ENCODE results near the gene DDA1. TPM values are rescaled to one million over a fixed set of nuclear protein-coding genes. Genes with fewer than 3 reads are reported as not detected.
A peak's percentile ranks its signal among the peaks of the same experiment; 100 is the strongest.

DDA1 gene
- total and polyA plus RNA-seq, 10 of the 15 experiments (the other 5 are each of a cell fraction or from before 2014, with no cell fraction given), result 0.76 to 71.0 (median 39.4) TPM

- peak; percentile 84 to 95 (median 85) for TF ChIP-seq CTCF (IDR thresholded peaks at IDR 0.05 in 2 of 3, conservative IDR thresholded peaks at IDR 0.05 in 1 of 3; ENCODE audit: control insufficient read depth in 2 of 3, extremely low read depth in 1 of 3, insufficient read depth in 1 of 3, low read depth in 3 of 3, low read length in 3 of 3)
- TF ChIP-seq SP1 (IDR thresholded peaks at IDR 0.05; ENCODE audit: low read depth, low read length), result peak; percentile 38
- TF ChIP-seq MEF2B (IDR thresholded peaks at IDR 0.05; ENCODE audit: partially characterized antibody, poor library complexity, severe bottlenecking), result no peak
- TF ChIP-seq, protein P1, sequence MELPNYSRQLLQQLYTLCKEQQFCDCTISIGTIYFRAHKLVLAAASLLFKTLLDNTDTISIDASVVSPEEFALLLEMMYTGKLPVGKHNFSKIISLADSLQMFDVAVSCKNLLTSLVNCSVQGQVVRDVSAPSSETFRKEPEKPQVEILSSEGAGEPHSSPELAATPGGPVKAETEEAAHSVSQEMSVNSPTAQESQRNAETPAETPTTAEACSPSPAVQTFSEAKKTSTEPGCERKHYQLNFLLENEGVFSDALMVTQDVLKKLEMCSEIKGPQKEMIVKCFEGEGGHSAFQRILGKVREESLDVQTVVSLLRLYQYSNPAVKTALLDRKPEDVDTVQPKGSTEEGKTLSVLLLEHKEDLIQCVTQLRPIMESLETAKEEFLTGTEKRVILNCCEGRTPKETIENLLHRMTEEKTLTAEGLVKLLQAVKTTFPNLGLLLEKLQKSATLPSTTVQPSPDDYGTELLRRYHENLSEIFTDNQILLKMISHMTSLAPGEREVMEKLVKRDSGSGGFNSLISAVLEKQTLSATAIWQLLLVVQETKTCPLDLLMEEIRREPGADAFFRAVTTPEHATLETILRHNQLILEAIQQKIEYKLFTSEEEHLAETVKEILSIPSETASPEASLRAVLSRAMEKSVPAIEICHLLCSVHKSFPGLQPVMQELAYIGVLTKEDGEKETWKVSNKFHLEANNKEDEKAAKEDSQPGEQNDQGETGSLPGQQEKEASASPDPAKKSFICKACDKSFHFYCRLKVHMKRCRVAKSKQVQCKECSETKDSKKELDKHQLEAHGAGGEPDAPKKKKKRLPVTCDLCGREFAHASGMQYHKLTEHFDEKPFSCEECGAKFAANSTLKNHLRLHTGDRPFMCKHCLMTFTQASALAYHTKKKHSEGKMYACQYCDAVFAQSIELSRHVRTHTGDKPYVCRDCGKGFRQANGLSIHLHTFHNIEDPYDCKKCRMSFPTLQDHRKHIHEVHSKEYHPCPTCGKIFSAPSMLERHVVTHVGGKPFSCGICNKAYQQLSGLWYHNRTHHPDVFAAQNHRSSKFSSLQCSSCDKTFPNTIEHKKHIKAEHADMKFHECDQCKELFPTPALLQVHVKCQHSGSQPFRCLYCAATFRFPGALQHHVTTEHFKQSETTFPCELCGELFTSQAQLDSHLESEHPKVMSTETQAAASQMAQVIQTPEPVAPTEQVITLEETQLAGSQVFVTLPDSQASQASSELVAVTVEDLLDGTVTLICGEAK (IDR thresholded peaks at IDR 0.05; ENCODE audit: borderline replicate concordance), result no peak
- TF ChIP-seq TARDBP (IDR thresholded peaks at IDR 0.05; ENCODE audit: borderline replicate concordance), result peak; percentile 35; the same call in 1 of the 2 replicates
- TF ChIP-seq RELA (IDR thresholded peaks at IDR 0.05; ENCODE audit: borderline replicate concordance, partially characterized antibody), result no peak
- no peak for TF ChIP-seq USF2 (IDR thresholded peaks at IDR 0.05; ENCODE audit: borderline replicate concordance, low read depth, low read length)
- no peak for TF ChIP-seq JUNB (IDR thresholded peaks at IDR 0.05)
- TF ChIP-seq POLR2A (IDR thresholded peaks at IDR 0.05; ENCODE audit: low read depth, low read length), result peak; percentile 82
- no peak for TF ChIP-seq DPF2 (IDR thresholded peaks at IDR 0.05)
- 0 out of 4 replicates have a peak, but pooled peaks of 1 of the 2 experiments have one; percentile 6 for TF ChIP-seq BHLHE40 (IDR thresholded peaks at IDR 0.05; ENCODE audit: borderline replicate concordance in 1 of 2, low read depth in 2 of 2, low read length in 1 of 2)
- TF ChIP-seq ZNF207 (IDR thresholded peaks at IDR 0.05; ENCODE audit: borderline replicate concordance), result no peak; the same call in 1 of the 2 replicates
- TF ChIP-seq KLF5 (IDR thresholded peaks at IDR 0.05; ENCODE audit: partially characterized antibody), result peak; percentile 47
- TF ChIP-seq IKZF1 (conservative IDR thresholded peaks at IDR 0.05), result peak; percentile 58
- TF ChIP-seq JUND (IDR thresholded peaks at IDR 0.05; ENCODE audit: low read depth, low read length), result no peak
- TF ChIP-seq NRF1 (conservative IDR thresholded peaks at IDR 0.05; ENCODE audit: low read depth, low read length), result peak; percentile 20; the same call in 1 of the 2 replicates
- TF ChIP-seq MXI1 (IDR thresholded peaks at IDR 0.05; ENCODE audit: low read depth, low read length), result peak; percentile 77
- TF ChIP-seq, protein P2, sequence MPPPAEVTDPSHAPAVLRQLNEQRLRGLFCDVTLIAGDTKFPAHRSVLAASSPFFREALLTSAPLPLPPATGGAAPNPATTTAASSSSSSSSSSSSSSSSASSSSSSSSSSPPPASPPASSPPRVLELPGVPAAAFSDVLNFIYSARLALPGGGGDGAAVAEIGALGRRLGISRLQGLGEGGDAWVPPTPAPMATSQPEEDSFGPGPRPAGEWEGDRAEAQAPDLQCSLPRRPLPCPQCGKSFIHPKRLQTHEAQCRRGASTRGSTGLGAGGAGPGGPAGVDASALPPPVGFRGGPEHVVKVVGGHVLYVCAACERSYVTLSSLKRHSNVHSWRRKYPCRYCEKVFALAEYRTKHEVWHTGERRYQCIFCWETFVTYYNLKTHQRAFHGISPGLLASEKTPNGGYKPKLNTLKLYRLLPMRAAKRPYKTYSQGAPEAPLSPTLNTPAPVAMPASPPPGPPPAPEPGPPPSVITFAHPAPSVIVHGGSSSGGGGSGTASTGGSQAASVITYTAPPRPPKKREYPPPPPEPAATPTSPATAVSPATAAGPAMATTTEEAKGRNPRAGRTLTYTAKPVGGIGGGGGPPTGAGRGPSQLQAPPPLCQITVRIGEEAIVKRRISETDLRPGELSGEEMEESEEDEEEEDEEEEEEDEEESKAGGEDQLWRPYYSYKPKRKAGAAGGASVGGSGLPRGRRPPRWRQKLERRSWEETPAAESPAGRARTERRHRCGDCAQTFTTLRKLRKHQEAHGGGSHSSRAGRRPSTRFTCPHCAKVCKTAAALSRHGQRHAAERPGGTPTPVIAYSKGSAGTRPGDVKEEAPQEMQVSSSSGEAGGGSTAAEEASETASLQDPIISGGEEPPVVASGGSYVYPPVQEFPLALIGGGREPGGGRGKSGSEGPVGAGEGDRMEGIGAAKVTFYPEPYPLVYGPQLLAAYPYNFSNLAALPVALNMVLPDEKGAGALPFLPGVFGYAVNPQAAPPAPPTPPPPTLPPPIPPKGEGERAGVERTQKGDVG (CRISPR knock-in tag; IDR thresholded peaks at IDR 0.05), result no peak
- no peak for TF ChIP-seq HDAC6 (IDR thresholded peaks at IDR 0.05; ENCODE audit: unreplicated experiment)
- TF ChIP-seq EED (IDR thresholded peaks at IDR 0.05; ENCODE audit: low read depth), result no peak
Measured at GRCh38 chr19:17292301-17293074, 16.9 kb upstream of the DDA1 start (continued).

Data from GM12878 (cell line).